Renal cortex interstitium (tissue), 11 donors: Measurements from ENCODE around the gene GFER. TPM values are rescaled to one million over a fixed set of nuclear protein-coding genes. Genes with fewer than 3 reads are reported as not detected.
"Not testable (repeated sequence)": the region's sequence is repeated elsewhere in the genome, so short reads cannot be mapped to it uniquely, and the experiment has no call there.

ENCODE experiments used
- DNase-seq, 11 donors: peaks; one replicate each; pipeline ENCODE4 v3.0.0-alpha.2; 2013; ENCODE audit warnings: low read depth in 9 of 11, low spot score in 4 of 11; ENCODE audit errors: extremely low read depth in 1 of 11
- polyA plus RNA-seq, 3 donors: library from polyadenylated mRNA; unstranded; fragments of 120-200 nt; gene quantifications; one replicate each; pipeline ENCODE4 v1.2.1, GENCODE V29; 2013; ENCODE audit not compliant: insufficient read length in 3 of 3

Gene GFER
- polyA plus RNA-seq, 3 donors, result 21.5 to 31.4 (median 26.9) TPM

GRCh38 chr16:2030036-2030435, 46.0 kb downstream of the GFER start:
- no peak for DNase-seq

- DNase-seq, result no peak
Observed at GRCh38 chr16:2031081-2031577, 47.1 kb downstream of the GFER start.

- DNase-seq, result no peak
Observed at GRCh38 chr16:2032285-2033056, 48.5 kb downstream of the GFER start.

- no peak for DNase-seq
Observed at GRCh38 chr16:2033057-2033908, 49.3 kb downstream of the GFER start.

GRCh38 chr16:2033909-2034695, 50.1 kb downstream of the GFER start:
- not testable (repeated sequence) for DNase-seq

- DNase-seq, result no peak
Observed at GRCh38 chr16:2034696-2035430, 50.9 kb downstream of the GFER start.

- peak in 1 of 11 donors; percentile 71 for DNase-seq
Observed at GRCh38 chr16:2035431-2036199, 51.6 kb downstream of the GFER start.

- DNase-seq, result no peak
Observed at GRCh38 chr16:2036200-2036966, 52.4 kb downstream of the GFER start.

GRCh38 chr16:2037115-2037514, 53.1 kb downstream of the GFER start:
- DNase-seq, result no peak

Other genes starting within 250 kb of the GFER start
- gene NME3, start 212.7 kb upstream of the GFER start, polyA plus RNA-seq, result 10 to 100 TPM; 16.7 to 39.0 (median 37.8) TPM
- gene EME2, start 211.4 kb upstream of the GFER start, polyA plus RNA-seq, result 10 to 100 TPM in 2 of 3 donors, 1 to 10 TPM in 1; 8.1 to 15.4 (median 11.1) TPM
- gene MRPS34, start 211.1 kb upstream of the GFER start, polyA plus RNA-seq, result 10 to 100 TPM; 57.0 to 91.2 (median 74.7) TPM
- 10 to 100 TPM; 28.2 to 49.1 (median 46.0) TPM for gene SPSB3, start 201.6 kb upstream of the GFER start, polyA plus RNA-seq
- 10 to 100 TPM; 28.2 to 53.9 (median 51.0) TPM for gene NUBP2, start 201.2 kb upstream of the GFER start, polyA plus RNA-seq
- gene IGFALS, start 190.5 kb upstream of the GFER start, polyA plus RNA-seq, result 1 to 10 TPM; 1.4 to 4.0 (median 2.1) TPM
- gene HAGH, start 157.4 kb upstream of the GFER start, polyA plus RNA-seq, result 10 to 100 TPM; 31.3 to 43.8 (median 42.3) TPM
- gene FAHD1, start 157.0 kb upstream of the GFER start, polyA plus RNA-seq, result 10 to 100 TPM; 36.4 to 44.8 (median 37.8) TPM
- gene MEIOB, start 112.0 kb upstream of the GFER start, polyA plus RNA-seq, result 1 to 10 TPM in 2 of 3 donors, under 1 TPM in 1; 0.83 to 2.1 (median 1.3) TPM
- gene HS3ST6, start 65.8 kb upstream of the GFER start, polyA plus RNA-seq, result under 1 TPM; 0.20 to 0.32 (median 0.27) TPM
- 10 to 100 TPM; 62.1 to 73.9 (median 67.3) TPM for gene MSRB1, start 41.0 kb upstream of the GFER start, polyA plus RNA-seq
- under 1 TPM; 0.16 to 0.23 (median 0.17) TPM for gene RPL3L, start 29.5 kb upstream of the GFER start, polyA plus RNA-seq
- gene NDUFB10, start 24.7 kb upstream of the GFER start, polyA plus RNA-seq, result 100 to 1,000 TPM; 121 to 154 (median 124) TPM
- 1,000 to 10,000 TPM; 1,794 to 2,026 (median 1,887) TPM for gene RPS2, start 19.4 kb upstream of the GFER start, polyA plus RNA-seq
- under 1 TPM in 1 of 3 donors, not detected in 2; 0.13 TPM for gene RNF151, start 17.3 kb upstream of the GFER start, polyA plus RNA-seq
- gene TBL3, start 12.1 kb upstream of the GFER start, polyA plus RNA-seq, result 10 to 100 TPM; 28.6 to 44.0 (median 41.6) TPM
- 1 to 10 TPM in 2 of 3 donors, under 1 TPM in 1; 0.61 to 1.6 (median 1.1) TPM for gene NOXO1, start 2.7 kb upstream of the GFER start, polyA plus RNA-seq
- gene SYNGR3, start 5.8 kb downstream of the GFER start, polyA plus RNA-seq, result 1 to 10 TPM; 1.6 to 2.6 (median 1.9) TPM
- 10 to 100 TPM; 16.6 to 28.6 (median 27.3) TPM for gene ZNF598, start 25.6 kb downstream of the GFER start, polyA plus RNA-seq
- 10 to 100 TPM in 1 of 3 donors, 1 to 10 TPM in 2; 3.8 to 12.4 (median 8.2) TPM for gene NPW, start 35.6 kb downstream of the GFER start, polyA plus RNA-seq
- 100 to 1,000 TPM in 2 of 3 donors, 10 to 100 TPM in 1; 82.6 to 162 (median 147) TPM for gene NHERF2, start 42.7 kb downstream of the GFER start, polyA plus RNA-seq
- gene NTHL1, start 63.6 kb downstream of the GFER start, polyA plus RNA-seq, result 10 to 100 TPM; 15.2 to 26.1 (median 19.9) TPM
- gene TSC2, start 63.8 kb downstream of the GFER start, polyA plus RNA-seq, result 100 to 1,000 TPM; 138 to 170 (median 151) TPM
- gene PKD1, start 151.7 kb downstream of the GFER start, polyA plus RNA-seq, result 100 to 1,000 TPM in 2 of 3 donors, 10 to 100 TPM in 1; 53.6 to 123 (median 101) TPM
- gene RAB26, start 164.4 kb downstream of the GFER start, polyA plus RNA-seq, result 1 to 10 TPM; 2.6 to 3.4 (median 3.0) TPM
- gene TRAF7, start 171.6 kb downstream of the GFER start, polyA plus RNA-seq, result 10 to 100 TPM; 48.0 to 58.5 (median 49.3) TPM
- gene CASKIN1, start 212.4 kb downstream of the GFER start, polyA plus RNA-seq, result 1 to 10 TPM in 2 of 3 donors, under 1 TPM in 1; 1.00 to 2.4 (median 1.9) TPM
- 10 to 100 TPM; 41.6 to 55.8 (median 44.5) TPM for gene MLST8, start 221.3 kb downstream of the GFER start, polyA plus RNA-seq
- 10 to 100 TPM in 1 of 3 donors, 1 to 10 TPM in 2; 4.5 to 11.0 (median 7.9) TPM for gene BRICD5, start 226.7 kb downstream of the GFER start, polyA plus RNA-seq
- gene PGP, start 230.6 kb downstream of the GFER start, polyA plus RNA-seq, result 10 to 100 TPM; 13.0 to 17.1 (median 14.9) TPM
- gene E4F1, start 239.4 kb downstream of the GFER start, polyA plus RNA-seq, result 10 to 100 TPM; 13.0 to 24.9 (median 22.5) TPM